ENCODE results near the gene PRAMEF12.
"Not testable (repeated sequence)": the region's sequence is repeated elsewhere in the genome, so short reads cannot be mapped to it uniquely, and the experiment has no call there.

Gene PRAMEF12

GRCh38 chr1:12799730-12800129, 26.2 kb downstream of the PRAMEF12 start:
- CTCF ChIA-PET: no interaction called here
- Histone ChIP-seq H3K4me3 (ENCODE audit: control insufficient read depth in 1 of 7, extremely low read depth in 1 of 7, insufficient read depth in 4 of 7, low read depth in 2 of 7, low read length in 6 of 7) (no peak overlapping the region), H3K4me1 (ENCODE audit: control extremely low read depth in 1 of 4, control insufficient read depth in 4 of 4, insufficient read depth in 4 of 4, low read length in 3 of 4) (no peaks in the 10 kb centered on the region), H3K36me3 (ENCODE audit: control insufficient read depth in 4 of 4, insufficient read depth in 4 of 4, low read length in 3 of 4) (no peaks in the 10 kb centered on the region), H3K27me3 (replicated peaks in 2 of 5; ENCODE audit: control insufficient read depth in 4 of 5, insufficient read depth in 5 of 5, low read length in 4 of 5) (peaks cover 0 to 8% (median 0%) of the 10 kb centered on the region in 5 experiments), H3K9me3 (ENCODE audit: control extremely low read depth in 1 of 5, control insufficient read depth in 4 of 5, insufficient read depth in 2 of 5, low read depth in 1 of 5, low read length in 4 of 5) (no peaks in the 10 kb centered on the region), H3K27ac (ENCODE audit: insufficient read depth in 1 of 2, low read depth in 1 of 2, low read length in 2 of 2, poor library complexity in 1 of 2, severe bottlenecking in 2 of 2) (no peak overlapping the region)
- DNase-seq: no peak
- POLR2A ChIA-PET: no interaction called here
- 100% methylated on average over 1 of the region's 2 CpGs for WGBS (ENCODE audit: insufficient coverage)

DNA sequence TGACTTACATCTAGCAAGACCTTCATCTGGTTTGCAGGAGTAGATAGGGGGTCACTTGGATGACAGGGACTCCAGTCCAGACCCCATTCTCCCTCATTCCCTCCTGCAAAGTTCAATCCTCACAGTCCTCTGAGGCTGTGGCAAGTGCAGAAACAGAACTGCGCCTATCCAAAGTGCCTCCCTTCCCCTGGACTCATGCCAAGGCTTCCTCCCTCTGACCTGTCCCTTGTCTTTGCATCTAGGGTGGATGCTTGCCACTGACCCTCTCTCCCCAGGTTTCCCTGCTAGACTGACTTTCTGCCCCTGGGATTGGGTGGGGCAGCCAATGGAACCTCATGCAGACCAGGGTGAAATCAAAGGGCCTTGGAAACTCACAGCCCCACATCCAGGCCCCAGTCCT, 36.4 kb downstream of the PRAMEF12 start:
- no peaks in the 10 kb centered on the region for H3K36me3 ChIP-seq (ENCODE audit: control insufficient read depth in 4 of 4, insufficient read depth in 4 of 4, low read length in 3 of 4)
- no peak for DNase-seq
- ChIA-PET POLR2A (no interaction called here), CTCF (no interaction called here)
- H3K9me3 ChIP-seq (ENCODE audit: control extremely low read depth in 1 of 5, control insufficient read depth in 4 of 5, insufficient read depth in 2 of 5, low read depth in 1 of 5, low read length in 4 of 5): no peaks in the 10 kb centered on the region
- H3K27ac ChIP-seq (ENCODE audit: insufficient read depth in 1 of 2, low read depth in 1 of 2, low read length in 2 of 2, poor library complexity in 1 of 2, severe bottlenecking in 2 of 2): no peak overlapping the region
- H3K4me3 ChIP-seq (ENCODE audit: control insufficient read depth in 1 of 7, extremely low read depth in 1 of 7, insufficient read depth in 4 of 7, low read depth in 2 of 7, low read length in 6 of 7): no peak overlapping the region
- peaks cover 0 to 2% (median 0%) of the 10 kb centered on the region in 5 experiments for H3K27me3 ChIP-seq (replicated peaks in 2 of 5; ENCODE audit: control insufficient read depth in 4 of 5, insufficient read depth in 5 of 5, low read length in 4 of 5)
- no peaks in the 10 kb centered on the region for H3K4me1 ChIP-seq (ENCODE audit: control extremely low read depth in 1 of 4, control insufficient read depth in 4 of 4, insufficient read depth in 4 of 4, low read length in 3 of 4)
- WGBS (ENCODE audit: insufficient coverage): 100% methylated on average over 1 of the region's 1 CpG

DNA sequence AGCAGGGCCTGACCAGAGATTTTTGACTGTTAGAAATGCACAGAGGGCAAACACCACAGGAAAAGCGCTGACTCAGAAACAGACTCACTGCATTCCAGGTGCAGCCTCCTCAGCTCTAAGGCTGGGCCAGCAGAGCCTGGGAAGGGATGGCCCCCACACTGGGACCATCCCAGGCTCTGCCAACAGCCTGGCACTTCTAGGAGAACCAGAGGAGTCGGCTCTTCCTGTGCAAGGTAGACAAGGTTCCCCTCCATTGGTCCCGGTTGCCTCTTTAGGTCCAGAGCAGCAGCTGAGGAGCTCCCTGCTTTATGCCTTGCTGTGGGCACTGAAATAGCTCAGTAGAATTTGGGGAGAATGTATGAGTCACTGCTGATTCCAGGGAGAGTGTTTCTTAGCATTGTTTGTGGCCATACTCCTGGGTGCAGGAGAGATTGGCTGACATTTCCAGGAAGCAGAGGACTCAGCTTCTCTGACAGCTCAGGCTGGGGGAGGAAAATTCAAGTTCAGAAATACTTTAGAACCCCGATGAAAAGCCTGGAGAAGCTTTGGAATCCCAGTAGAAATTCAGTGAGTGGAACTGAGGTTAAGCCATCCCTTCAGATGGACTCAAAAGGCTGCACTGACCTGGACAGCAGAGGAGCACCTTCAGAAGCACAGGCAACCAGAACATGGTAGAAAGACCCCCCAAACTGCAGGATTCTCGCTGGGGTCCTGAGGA, 37.3 kb downstream of the PRAMEF12 start:
- no peaks in the 10 kb centered on the region for H3K4me1 ChIP-seq (ENCODE audit: control extremely low read depth in 1 of 4, control insufficient read depth in 4 of 4, insufficient read depth in 4 of 4, low read length in 3 of 4)
- ChIA-PET POLR2A (no interaction called here), CTCF (no interaction called here)
- peaks cover 0 to 2% (median 0%) of the 10 kb centered on the region in 5 experiments for H3K27me3 ChIP-seq (replicated peaks in 2 of 5; ENCODE audit: control insufficient read depth in 4 of 5, insufficient read depth in 5 of 5, low read length in 4 of 5)
- no peaks in the 10 kb centered on the region for H3K9me3 ChIP-seq (ENCODE audit: control extremely low read depth in 1 of 5, control insufficient read depth in 4 of 5, insufficient read depth in 2 of 5, low read depth in 1 of 5, low read length in 4 of 5)
- no peak overlapping the region for H3K4me3 ChIP-seq (ENCODE audit: control insufficient read depth in 1 of 7, extremely low read depth in 1 of 7, insufficient read depth in 4 of 7, low read depth in 2 of 7, low read length in 6 of 7)
- H3K27ac ChIP-seq (ENCODE audit: insufficient read depth in 1 of 2, low read depth in 1 of 2, low read length in 2 of 2, poor library complexity in 1 of 2, severe bottlenecking in 2 of 2): no peak overlapping the region
- H3K36me3 ChIP-seq (ENCODE audit: control insufficient read depth in 4 of 4, insufficient read depth in 4 of 4, low read length in 3 of 4): no peaks in the 10 kb centered on the region
- DNase-seq: no peak
- WGBS (ENCODE audit: insufficient coverage): 81% methylated on average over 5 of the region's 5 CpGs

GRCh38 chr1:12811409-12811784, 37.9 kb downstream of the PRAMEF12 start:
- POLR2A ChIA-PET: no interaction called here
- H3K4me1 ChIP-seq (ENCODE audit: control extremely low read depth in 1 of 4, control insufficient read depth in 4 of 4, insufficient read depth in 4 of 4, low read length in 3 of 4): no peaks in the 10 kb centered on the region
- no peak for DNase-seq

DNA sequence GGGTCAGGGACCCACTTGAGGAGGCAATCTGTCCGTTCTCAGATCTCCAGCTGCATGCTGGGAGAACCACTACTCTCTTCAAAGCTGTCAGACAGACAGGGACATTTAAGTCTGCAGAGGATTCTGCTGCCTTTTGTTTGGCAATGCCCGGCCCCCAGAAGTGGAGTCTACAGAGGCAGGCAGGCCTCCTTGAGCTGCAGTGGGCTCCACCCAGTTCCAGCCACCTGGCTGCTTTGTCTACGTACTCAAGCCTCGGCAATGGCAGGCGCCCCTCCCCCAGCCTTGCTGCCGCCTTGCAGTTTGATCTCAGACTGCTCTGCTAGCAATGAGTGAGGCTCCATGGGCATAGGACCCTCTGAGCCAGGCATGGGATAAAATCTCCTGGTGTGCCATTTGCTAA, 45.5 kb downstream of the PRAMEF12 start:
- CTCF ChIA-PET; H3K4me3 ChIP-seq (ENCODE audit: control insufficient read depth in 1 of 7, extremely low read depth in 1 of 7, insufficient read depth in 4 of 7, low read depth in 2 of 7, low read length in 6 of 7); H3K27ac ChIP-seq (ENCODE audit: insufficient read depth in 1 of 2, low read depth in 1 of 2, low read length in 2 of 2, poor library complexity in 1 of 2, severe bottlenecking in 2 of 2); H3K27me3 ChIP-seq (replicated peaks in 2 of 5; ENCODE audit: control insufficient read depth in 4 of 5, insufficient read depth in 5 of 5, low read length in 4 of 5); H3K4me1 ChIP-seq (ENCODE audit: control extremely low read depth in 1 of 4, control insufficient read depth in 4 of 4, insufficient read depth in 4 of 4, low read length in 3 of 4); H3K9me3 ChIP-seq (ENCODE audit: control extremely low read depth in 1 of 5, control insufficient read depth in 4 of 5, insufficient read depth in 2 of 5, low read depth in 1 of 5, low read length in 4 of 5); POLR2A ChIA-PET; H3K36me3 ChIP-seq (ENCODE audit: control insufficient read depth in 4 of 4, insufficient read depth in 4 of 4, low read length in 3 of 4); DNase-seq: not testable (repeated sequence)
- WGBS (ENCODE audit: insufficient coverage): 84% methylated on average over 6 of the region's 6 CpGs

More at GRCh38 chr1:12811409-12811784, 37.9 kb downstream of the PRAMEF12 start:
- 78% methylated on average over 2 of the region's 2 CpGs for WGBS (ENCODE audit: insufficient coverage)
- Histone ChIP-seq H3K36me3 (ENCODE audit: control insufficient read depth in 4 of 4, insufficient read depth in 4 of 4, low read length in 3 of 4) (no peaks in the 10 kb centered on the region), H3K27me3 (replicated peaks in 2 of 5; ENCODE audit: control insufficient read depth in 4 of 5, insufficient read depth in 5 of 5, low read length in 4 of 5) (peaks cover 0 to 2% (median 0%) of the 10 kb centered on the region in 5 experiments), H3K27ac (ENCODE audit: insufficient read depth in 1 of 2, low read depth in 1 of 2, low read length in 2 of 2, poor library complexity in 1 of 2, severe bottlenecking in 2 of 2) (no peak overlapping the region), H3K4me3 (ENCODE audit: control insufficient read depth in 1 of 7, extremely low read depth in 1 of 7, insufficient read depth in 4 of 7, low read depth in 2 of 7, low read length in 6 of 7) (no peak overlapping the region), H3K9me3 (ENCODE audit: control extremely low read depth in 1 of 5, control insufficient read depth in 4 of 5, insufficient read depth in 2 of 5, low read depth in 1 of 5, low read length in 4 of 5) (no peaks in the 10 kb centered on the region)
- CTCF ChIA-PET: no interaction called here

All from common myeloid progenitor, CD34-positive (primary cell).